Adrenal gland (tissue), 5 donors: ENCODE measurements around the gene FKBP3.

Source experiments
- CTCF ChIP-seq, 6 experiments: fragments of 450-650 bp in 4 of 6; fragments of 200-600 bp in 2 of 6; sonication (generic) in 1 of 6; IDR thresholded peaks; 1 replicate in 5 of 6; 2 replicates in 1 of 6; pipeline versions ENCODE4 v1.5.1 to v1.8.0; 2016 to 2021; ENCODE audit warnings: antibody characterized with exemption in 6 of 6, mild to moderate bottlenecking in 2 of 6, moderate library complexity in 1 of 6
- POLR2A ChIP-seq, 2 donors: fragments of 450-650 bp; IDR thresholded peaks; one replicate each; pipeline ENCODE4 v1.6.1; 2017; ENCODE audit warnings: antibody characterized with exemption in 2 of 2, mild to moderate bottlenecking in 2 of 2, moderate library complexity in 1 of 2
- donor health status: DM: no; HTN: no; CAD: no.

DNA sequence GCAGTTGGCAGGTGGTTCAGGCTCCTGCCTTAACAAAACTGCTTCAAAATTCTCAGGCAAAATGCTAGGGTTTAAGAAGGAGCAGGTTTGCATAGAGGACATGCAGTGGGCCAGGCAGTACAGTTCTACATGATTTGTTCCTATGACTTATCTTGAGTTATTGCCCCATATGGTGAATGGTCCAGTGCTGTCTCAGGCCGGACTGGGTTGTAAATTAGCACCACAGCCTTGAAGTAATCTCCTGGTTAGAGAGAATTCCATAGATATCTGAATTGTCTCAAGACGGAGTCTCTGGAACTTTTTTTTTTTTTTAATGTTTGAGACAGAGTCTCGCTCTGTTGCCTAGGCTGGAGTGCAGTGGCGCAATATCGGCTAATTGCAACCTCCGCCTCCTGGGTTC lies 62.2 kb downstream of the FKBP3 start:
- TF ChIP-seq POLR2A (IDR thresholded peaks at IDR 0.05), result no peak
- TF ChIP-seq CTCF (IDR thresholded peaks at IDR 0.05), result no peak
